ENCODE measurements around the gene ITPRID2. TPM values are rescaled to one million over a fixed set of nuclear protein-coding genes. Genes with fewer than 3 reads are reported as not detected.

The ITPRID2 gene
- total and polyA plus RNA-seq, 2 of the 13 experiments (the other 11 are each of a cell fraction or from before 2014, with no cell fraction given), result 44.8 to 62.3 TPM

DNA sequence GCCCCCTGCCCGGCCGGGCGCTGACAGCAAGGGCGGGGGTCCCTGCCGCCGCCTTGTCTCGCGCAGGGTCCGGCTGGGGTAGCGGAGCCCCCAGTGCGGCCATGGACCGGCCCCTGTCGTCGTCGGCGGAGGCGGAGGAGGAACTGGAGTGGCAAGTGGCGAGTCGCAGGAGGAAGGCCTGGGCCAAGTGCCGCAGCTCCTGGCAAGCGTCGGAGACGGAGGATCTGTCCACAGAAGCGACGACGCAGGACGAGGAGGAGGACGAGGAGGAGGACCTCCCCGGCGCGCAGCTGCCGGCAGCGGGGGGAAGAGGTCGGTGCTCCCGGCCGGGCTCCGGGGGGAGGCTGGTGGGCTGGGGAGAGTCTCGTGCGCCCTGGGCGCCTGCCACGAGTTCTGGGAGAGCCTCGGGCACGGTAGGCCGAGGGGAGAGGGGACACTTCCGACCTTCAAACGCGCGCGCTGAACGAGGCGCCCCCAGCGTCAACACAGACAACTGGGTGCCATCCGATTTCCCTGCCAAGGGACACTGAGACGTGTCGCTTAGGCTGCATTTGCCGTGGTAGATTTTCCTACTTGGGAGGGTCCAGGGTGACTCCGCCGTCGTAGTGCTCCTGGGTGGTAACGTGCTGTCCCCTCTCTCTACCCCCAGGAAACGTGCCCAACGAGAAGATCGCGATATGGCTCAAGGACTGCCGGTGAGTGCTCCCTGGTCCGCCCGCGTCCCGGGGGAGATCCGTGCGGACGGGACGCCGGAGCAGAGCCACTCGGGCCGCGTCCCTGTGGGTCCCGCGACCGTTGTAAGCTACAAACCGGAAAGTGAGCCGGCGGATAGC lies 652 bp downstream of the ITPRID2 start (continued):
- peak; percentile 98 for TF ChIP-seq ZFY (CRISPR knock-in tag; IDR thresholded peaks at IDR 0.05)
- no peak for TF ChIP-seq HMG20B (CRISPR knock-in tag; conservative IDR thresholded peaks at IDR 0.05)
- TF ChIP-seq SMARCE1 (IDR thresholded peaks at IDR 0.05; ENCODE audit: borderline replicate concordance), result no peak
- TF ChIP-seq FOXK2 (IDR thresholded peaks at IDR 0.05), result no peak
- TF ChIP-seq ZNF713 (CRISPR knock-in tag; IDR thresholded peaks at IDR 0.05), result peak; percentile 93; the same call in 1 of the 2 replicates
- TF ChIP-seq, protein P1, sequence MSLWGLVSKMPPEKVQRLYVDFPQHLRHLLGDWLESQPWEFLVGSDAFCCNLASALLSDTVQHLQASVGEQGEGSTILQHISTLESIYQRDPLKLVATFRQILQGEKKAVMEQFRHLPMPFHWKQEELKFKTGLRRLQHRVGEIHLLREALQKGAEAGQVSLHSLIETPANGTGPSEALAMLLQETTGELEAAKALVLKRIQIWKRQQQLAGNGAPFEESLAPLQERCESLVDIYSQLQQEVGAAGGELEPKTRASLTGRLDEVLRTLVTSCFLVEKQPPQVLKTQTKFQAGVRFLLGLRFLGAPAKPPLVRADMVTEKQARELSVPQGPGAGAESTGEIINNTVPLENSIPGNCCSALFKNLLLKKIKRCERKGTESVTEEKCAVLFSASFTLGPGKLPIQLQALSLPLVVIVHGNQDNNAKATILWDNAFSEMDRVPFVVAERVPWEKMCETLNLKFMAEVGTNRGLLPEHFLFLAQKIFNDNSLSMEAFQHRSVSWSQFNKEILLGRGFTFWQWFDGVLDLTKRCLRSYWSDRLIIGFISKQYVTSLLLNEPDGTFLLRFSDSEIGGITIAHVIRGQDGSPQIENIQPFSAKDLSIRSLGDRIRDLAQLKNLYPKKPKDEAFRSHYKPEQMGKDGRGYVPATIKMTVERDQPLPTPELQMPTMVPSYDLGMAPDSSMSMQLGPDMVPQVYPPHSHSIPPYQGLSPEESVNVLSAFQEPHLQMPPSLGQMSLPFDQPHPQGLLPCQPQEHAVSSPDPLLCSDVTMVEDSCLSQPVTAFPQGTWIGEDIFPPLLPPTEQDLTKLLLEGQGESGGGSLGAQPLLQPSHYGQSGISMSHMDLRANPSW (CRISPR knock-in tag; IDR thresholded peaks at IDR 0.05; ENCODE audit: borderline replicate concordance), result peak; percentile 79
- TF ChIP-seq, protein P2, sequence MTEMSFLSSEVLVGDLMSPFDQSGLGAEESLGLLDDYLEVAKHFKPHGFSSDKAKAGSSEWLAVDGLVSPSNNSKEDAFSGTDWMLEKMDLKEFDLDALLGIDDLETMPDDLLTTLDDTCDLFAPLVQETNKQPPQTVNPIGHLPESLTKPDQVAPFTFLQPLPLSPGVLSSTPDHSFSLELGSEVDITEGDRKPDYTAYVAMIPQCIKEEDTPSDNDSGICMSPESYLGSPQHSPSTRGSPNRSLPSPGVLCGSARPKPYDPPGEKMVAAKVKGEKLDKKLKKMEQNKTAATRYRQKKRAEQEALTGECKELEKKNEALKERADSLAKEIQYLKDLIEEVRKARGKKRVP (CRISPR knock-in tag; IDR thresholded peaks at IDR 0.05), result 0 out of 4 replicates have a peak, but pooled peaks of 1 of the 2 experiments have one; percentile 45
- peak; percentile 99 for TF ChIP-seq ZNF552 (CRISPR knock-in tag; IDR thresholded peaks at IDR 0.05; ENCODE audit: borderline replicate concordance)
- TF ChIP-seq ZNF33A (CRISPR knock-in tag; IDR thresholded peaks at IDR 0.05; ENCODE audit: borderline replicate concordance), result no peak
- TF ChIP-seq PHF21A (CRISPR knock-in tag; IDR thresholded peaks at IDR 0.05), result peak; percentile 48; the same call in 1 of the 2 replicates
- no peak for TF ChIP-seq MZF1 (CRISPR knock-in tag; IDR thresholded peaks at IDR 0.05; ENCODE audit: borderline replicate concordance)
- TF ChIP-seq, protein P3, sequence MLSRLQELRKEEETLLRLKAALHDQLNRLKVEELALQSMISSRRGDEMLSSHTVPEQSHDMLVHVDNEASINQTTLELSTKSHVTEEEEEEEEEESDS (CRISPR knock-in tag; IDR thresholded peaks at IDR 0.05; ENCODE audit: borderline replicate concordance), result no peak
- peak; percentile 28; the same call in 1 of the 2 replicates for TF ChIP-seq SAFB2 (CRISPR knock-in tag; IDR thresholded peaks at IDR 0.05; ENCODE audit: borderline replicate concordance, low read depth)
- TF ChIP-seq, protein P4, sequence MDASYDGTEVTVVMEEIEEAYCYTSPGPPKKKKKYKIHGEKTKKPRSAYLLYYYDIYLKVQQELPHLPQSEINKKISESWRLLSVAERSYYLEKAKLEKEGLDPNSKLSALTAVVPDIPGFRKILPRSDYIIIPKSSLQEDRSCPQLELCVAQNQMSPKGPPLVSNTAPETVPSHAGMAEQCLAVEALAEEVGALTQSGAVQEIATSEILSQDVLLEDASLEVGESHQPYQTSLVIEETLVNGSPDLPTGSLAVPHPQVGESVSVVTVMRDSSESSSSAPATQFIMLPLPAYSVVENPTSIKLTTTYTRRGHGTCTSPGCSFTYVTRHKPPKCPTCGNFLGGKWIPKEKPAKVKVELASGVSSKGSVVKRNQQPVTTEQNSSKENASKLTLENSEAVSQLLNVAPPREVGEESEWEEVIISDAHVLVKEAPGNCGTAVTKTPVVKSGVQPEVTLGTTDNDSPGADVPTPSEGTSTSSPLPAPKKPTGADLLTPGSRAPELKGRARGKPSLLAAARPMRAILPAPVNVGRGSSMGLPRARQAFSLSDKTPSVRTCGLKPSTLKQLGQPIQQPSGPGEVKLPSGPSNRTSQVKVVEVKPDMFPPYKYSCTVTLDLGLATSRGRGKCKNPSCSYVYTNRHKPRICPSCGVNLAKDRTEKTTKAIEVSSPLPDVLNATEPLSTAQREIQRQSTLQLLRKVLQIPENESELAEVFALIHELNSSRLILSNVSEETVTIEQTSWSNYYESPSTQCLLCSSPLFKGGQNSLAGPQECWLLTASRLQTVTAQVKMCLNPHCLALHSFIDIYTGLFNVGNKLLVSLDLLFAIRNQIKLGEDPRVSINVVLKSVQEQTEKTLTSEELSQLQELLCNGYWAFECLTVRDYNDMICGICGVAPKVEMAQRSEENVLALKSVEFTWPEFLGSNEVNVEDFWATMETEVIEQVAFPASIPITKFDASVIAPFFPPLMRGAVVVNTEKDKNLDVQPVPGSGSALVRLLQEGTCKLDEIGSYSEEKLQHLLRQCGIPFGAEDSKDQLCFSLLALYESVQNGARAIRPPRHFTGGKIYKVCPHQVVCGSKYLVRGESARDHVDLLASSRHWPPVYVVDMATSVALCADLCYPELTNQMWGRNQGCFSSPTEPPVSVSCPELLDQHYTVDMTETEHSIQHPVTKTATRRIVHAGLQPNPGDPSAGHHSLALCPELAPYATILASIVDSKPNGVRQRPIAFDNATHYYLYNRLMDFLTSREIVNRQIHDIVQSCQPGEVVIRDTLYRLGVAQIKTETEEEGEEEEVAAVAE (CRISPR knock-in tag; IDR thresholded peaks at IDR 0.05; ENCODE audit: borderline replicate concordance), result peak; percentile 71; the same call in 1 of the 2 replicates
- 0 out of 2 replicates have a peak, but pooled peaks have one; percentile 20 for TF ChIP-seq SP5 (CRISPR knock-in tag; IDR thresholded peaks at IDR 0.05; ENCODE audit: borderline replicate concordance, low read depth)
- no peak for TF ChIP-seq SOX5 (CRISPR knock-in tag; IDR thresholded peaks at IDR 0.05; ENCODE audit: borderline replicate concordance)
- TF ChIP-seq, protein P5, sequence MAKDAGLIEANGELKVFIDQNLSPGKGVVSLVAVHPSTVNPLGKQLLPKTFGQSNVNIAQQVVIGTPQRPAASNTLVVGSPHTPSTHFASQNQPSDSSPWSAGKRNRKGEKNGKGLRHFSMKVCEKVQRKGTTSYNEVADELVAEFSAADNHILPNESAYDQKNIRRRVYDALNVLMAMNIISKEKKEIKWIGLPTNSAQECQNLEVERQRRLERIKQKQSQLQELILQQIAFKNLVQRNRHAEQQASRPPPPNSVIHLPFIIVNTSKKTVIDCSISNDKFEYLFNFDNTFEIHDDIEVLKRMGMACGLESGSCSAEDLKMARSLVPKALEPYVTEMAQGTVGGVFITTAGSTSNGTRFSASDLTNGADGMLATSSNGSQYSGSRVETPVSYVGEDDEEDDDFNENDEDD (CRISPR knock-in tag; IDR thresholded peaks at IDR 0.05; ENCODE audit: borderline replicate concordance), result peak; percentile 94
- peak; percentile 83 for TF ChIP-seq ZMYM2 (CRISPR knock-in tag; IDR thresholded peaks at IDR 0.05)
